ENCODE results near the gene TMEM92. TPM values are rescaled to one million over a fixed set of nuclear protein-coding genes. Genes with fewer than 3 reads are reported as not detected.

The TMEM92 gene
- polyA plus RNA-seq, 1 experiment, result 0.47 TPM

DNA sequence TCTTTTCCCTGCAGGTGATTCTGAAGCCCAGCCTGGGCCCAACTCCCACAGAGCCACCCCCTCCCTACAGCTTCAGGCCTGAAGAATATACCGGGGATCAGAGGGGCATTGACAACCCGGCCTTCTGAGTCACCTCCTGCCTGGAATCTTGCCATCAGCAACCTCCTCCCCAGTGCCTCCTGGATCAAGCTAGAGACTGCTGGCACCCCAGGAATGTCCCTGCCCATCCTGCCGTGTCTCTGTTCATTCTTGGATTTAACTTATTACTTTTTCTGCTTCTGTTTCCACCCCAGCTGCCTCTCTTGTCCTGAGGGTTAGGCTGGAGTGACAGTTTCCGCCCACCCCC, 4.9 kb downstream of the TMEM92 start:
- CTCF ChIA-PET, result interaction anchor here (2.1 kb wide), 1 partner anchor 117 kb away, joined by 5 read pairs; no protein-coding TSS in a partner anchor
- TF ChIP-seq, protein P1, sequence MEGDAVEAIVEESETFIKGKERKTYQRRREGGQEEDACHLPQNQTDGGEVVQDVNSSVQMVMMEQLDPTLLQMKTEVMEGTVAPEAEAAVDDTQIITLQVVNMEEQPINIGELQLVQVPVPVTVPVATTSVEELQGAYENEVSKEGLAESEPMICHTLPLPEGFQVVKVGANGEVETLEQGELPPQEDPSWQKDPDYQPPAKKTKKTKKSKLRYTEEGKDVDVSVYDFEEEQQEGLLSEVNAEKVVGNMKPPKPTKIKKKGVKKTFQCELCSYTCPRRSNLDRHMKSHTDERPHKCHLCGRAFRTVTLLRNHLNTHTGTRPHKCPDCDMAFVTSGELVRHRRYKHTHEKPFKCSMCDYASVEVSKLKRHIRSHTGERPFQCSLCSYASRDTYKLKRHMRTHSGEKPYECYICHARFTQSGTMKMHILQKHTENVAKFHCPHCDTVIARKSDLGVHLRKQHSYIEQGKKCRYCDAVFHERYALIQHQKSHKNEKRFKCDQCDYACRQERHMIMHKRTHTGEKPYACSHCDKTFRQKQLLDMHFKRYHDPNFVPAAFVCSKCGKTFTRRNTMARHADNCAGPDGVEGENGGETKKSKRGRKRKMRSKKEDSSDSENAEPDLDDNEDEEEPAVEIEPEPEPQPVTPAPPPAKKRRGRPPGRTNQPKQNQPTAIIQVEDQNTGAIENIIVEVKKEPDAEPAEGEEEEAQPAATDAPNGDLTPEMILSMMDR (IDR thresholded peaks at IDR 0.05; ENCODE audit: low read depth, low read length), result no peak

DNA sequence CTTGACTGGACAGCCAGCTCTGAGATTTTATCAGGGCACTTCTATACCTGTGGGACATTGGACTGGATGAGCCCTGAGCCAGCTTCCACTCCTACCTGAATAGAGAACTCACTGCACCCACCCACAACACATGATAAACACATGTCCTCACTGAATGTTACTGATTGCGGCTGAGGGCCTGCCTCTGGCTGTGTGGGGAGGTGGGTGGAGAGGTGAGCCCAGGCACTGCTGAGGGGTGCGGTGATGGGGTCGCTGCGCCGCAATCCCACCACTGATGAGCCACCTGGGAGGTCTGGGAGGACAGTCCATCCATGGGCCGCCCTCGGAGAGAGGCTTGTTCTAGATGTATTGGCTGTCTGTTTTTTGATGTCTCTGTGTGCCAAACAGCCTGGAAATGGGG, 5.4 kb downstream of the TMEM92 start:
- POLR2A ChIA-PET, result interaction anchor here (0.5 to 19.0 kb wide), 4 partner anchors 12 to 187 kb away, joined by 3 to 654 read pairs (median 3); partner anchors contain the start of gene COL1A1
- no peak for DNase-seq (ENCODE audit: low read depth, low spot score)
- H3K9me3 ChIP-seq (ENCODE audit: control insufficient read depth, insufficient read depth, low read length), result peaks cover 7% of the 10 kb centered on the region
- H3K4me3 ChIP-seq (ENCODE audit: low read depth, low read length), result no peak overlapping the region
- TF ChIP-seq, protein P1 (IDR thresholded peaks at IDR 0.05; ENCODE audit: low read depth, low read length), result no peak
- CTCF ChIA-PET, result interaction anchor here (2.1 kb wide), 1 partner anchor 118 kb away, joined by 5 read pairs; no protein-coding TSS in a partner anchor
- H3K27ac ChIP-seq (ENCODE audit: low read depth, low read length), result no peak overlapping the region
- no peaks in the 10 kb centered on the region for H3K27me3 ChIP-seq (ENCODE audit: control insufficient read depth, insufficient read depth, low read length)

More for the DNA sequence above, 4.9 kb downstream of the TMEM92 start:
- no peak for DNase-seq (ENCODE audit: low read depth, low spot score)
- peaks cover 7% of the 10 kb centered on the region for H3K9me3 ChIP-seq (ENCODE audit: control insufficient read depth, insufficient read depth, low read length)
- H3K27ac ChIP-seq (ENCODE audit: low read depth, low read length), result no peak overlapping the region
- no peak overlapping the region for H3K4me3 ChIP-seq (ENCODE audit: low read depth, low read length)
- POLR2A ChIA-PET, result interaction anchor here (0.7 to 19.0 kb wide), 3 partner anchors 13 to 187 kb away, joined by 3 to 654 read pairs (median 3); partner anchors contain the start of gene COL1A1
- no peaks in the 10 kb centered on the region for H3K27me3 ChIP-seq (ENCODE audit: control insufficient read depth, insufficient read depth, low read length)

DNA sequence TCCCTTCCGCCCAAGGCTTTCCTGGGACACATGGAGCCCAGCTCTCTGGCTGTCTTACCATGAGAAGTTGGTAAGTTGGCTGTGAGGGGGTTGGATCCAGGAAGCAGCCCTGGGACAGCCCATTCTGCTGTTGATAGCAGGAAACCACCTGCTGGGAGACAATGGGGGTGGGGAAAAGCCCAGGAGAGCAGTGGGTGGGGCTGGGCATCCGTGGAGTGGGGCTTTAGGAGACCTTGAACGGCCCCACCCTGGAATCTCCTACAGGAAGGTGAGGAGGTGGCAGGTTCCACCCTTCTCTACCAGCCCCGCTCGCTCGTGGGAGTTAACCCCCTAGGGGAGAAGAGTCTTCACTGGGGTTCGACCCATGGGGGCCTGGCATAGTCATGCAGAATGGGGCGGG, 5.8 kb downstream of the TMEM92 start:
- H3K4me3 ChIP-seq (ENCODE audit: low read depth, low read length), result no peak overlapping the region
- peaks cover 7% of the 10 kb centered on the region for H3K9me3 ChIP-seq (ENCODE audit: control insufficient read depth, insufficient read depth, low read length)
- H3K27ac ChIP-seq (ENCODE audit: low read depth, low read length), result no peak overlapping the region
- ChIA-PET POLR2A (interaction anchor here (0.5 kb wide), 1 partner anchor 101 kb away, joined by 3 read pairs; no protein-coding TSS in a partner anchor), CTCF (interaction anchor here (2.1 kb wide), 1 partner anchor 118 kb away, joined by 5 read pairs; no protein-coding TSS in a partner anchor)
- TF ChIP-seq, protein P1 (IDR thresholded peaks at IDR 0.05; ENCODE audit: low read depth, low read length), result no peak
- DNase-seq (ENCODE audit: low read depth, low spot score), result no peak
- no peaks in the 10 kb centered on the region for H3K27me3 ChIP-seq (ENCODE audit: control insufficient read depth, insufficient read depth, low read length)

DNA sequence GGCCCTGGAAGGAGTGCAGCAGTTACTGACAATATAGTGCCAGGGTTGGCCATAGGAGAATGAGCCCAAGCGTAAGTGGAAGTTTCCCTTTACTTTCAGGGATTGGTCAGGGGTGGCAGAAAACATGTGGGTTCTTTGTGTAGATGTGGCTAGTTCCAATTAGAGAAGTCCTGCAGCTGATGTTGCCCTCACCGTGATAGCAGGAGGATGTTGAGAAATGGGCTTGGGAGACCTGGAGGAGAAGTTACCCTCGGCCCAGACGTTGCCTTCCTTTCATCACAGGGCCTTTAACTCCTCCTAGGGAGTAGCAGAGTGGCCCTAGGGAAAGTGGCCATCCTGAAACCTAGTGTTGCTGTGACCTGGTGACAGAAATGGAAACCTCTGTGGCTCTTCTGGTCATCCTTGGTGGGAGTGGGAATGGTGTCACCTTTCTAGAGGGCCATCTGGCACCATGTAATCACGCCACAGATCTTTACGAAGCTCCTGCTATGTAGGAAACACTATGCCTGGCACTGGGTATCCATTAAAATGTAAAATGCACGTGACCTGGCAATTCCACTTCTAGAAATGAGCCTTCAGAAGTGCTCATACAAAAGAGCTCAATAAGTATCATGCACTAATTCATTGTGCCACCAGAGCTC, 6.7 kb downstream of the TMEM92 start:
- ChIA-PET CTCF (interaction anchor here (1.0 to 2.8 kb wide), 3 partner anchors 12 to 120 kb away, joined by 3 to 12 read pairs (median 3); no protein-coding TSS in a partner anchor), POLR2A (interaction anchor here (0.6 kb wide), 1 partner anchor 26 kb away, joined by 3 read pairs; no protein-coding TSS in a partner anchor)
- TF ChIP-seq, protein P1 (IDR thresholded peaks at IDR 0.05; ENCODE audit: low read depth, low read length), result no peak
- DNase-seq (ENCODE audit: low read depth, low spot score), result no peak
- Histone ChIP-seq H3K27ac (ENCODE audit: low read depth, low read length) (no peak overlapping the region), H3K9me3 (ENCODE audit: control insufficient read depth, insufficient read depth, low read length) (peaks cover 7% of the 10 kb centered on the region), H3K4me3 (ENCODE audit: low read depth, low read length) (no peak overlapping the region), H3K27me3 (ENCODE audit: control insufficient read depth, insufficient read depth, low read length) (no peaks in the 10 kb centered on the region)

All from AG04450 (cell line).